ENCODE data around the gene TRIM24. TPM values are rescaled to one million over a fixed set of nuclear protein-coding genes. Genes with fewer than 3 reads are reported as not detected.
A peak's percentile ranks its signal among the peaks of the same experiment; 100 is the strongest.

TRIM24 gene
- polyA plus RNA-seq, 3 donors, result 3.5 to 8.9 (median 6.0) TPM

DNA sequence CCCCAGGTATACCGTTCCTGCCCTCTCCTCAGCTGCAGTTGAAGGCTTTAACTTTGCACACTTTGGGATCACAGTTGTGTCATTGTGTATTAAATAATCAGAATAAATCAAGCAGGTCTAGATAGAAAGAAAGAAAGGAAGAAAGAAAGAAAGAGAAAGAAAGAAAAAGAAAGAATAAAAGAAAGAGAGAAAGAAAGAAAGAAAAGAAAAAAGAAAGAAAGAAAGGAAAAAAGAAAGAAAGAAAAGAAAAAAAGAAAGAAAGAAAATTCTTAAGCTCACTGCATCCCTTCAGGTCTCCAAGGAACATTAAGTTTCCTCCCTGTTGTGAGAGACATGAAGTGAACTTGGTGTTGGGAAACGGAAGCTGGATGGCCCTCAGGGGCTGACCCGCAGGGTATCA, 17.2 kb upstream of the TRIM24 start:
- H3K4me2 ChIP-seq (replicated peaks; ENCODE audit: extremely low read depth, low read length, poor library complexity, severe bottlenecking), result no peak overlapping the region
- H2AFZ ChIP-seq (ENCODE audit: insufficient read depth, low read depth, low read length, poor library complexity, severe bottlenecking), result no peak overlapping the region
- H3K4me3 Mint-ChIP-seq, result no peak overlapping the region
- H3K27ac ChIP-seq (ENCODE audit: low read depth in 1 of 2, low read length in 2 of 2), result no peak overlapping the region
- no peak for DNase-seq
- no peaks in the 10 kb centered on the region for H3K27me3 ChIP-seq (ENCODE audit: control insufficient read depth in 2 of 2, insufficient read depth in 2 of 2, low read length in 2 of 2)
- H3K27ac Mint-ChIP-seq, result no peak overlapping the region
- no peaks in the 10 kb centered on the region for H4K20me1 ChIP-seq (ENCODE audit: insufficient read depth, low read length)
- no peak overlapping the region for H3K4me3 ChIP-seq (replicated peaks in 1 of 3; ENCODE audit: low read depth in 2 of 3, low read length in 3 of 3)
- H3K36me3 ChIP-seq (replicated peaks in 1 of 2; ENCODE audit: control insufficient read depth in 1 of 2, insufficient read depth in 2 of 2, low read length in 2 of 2), result no peaks in the 10 kb centered on the region
- H3K36me3 Mint-ChIP-seq, result no peaks in the 10 kb centered on the region
- peaks cover 26 to 53% (median 42%) of the 10 kb centered on the region in 7 donors for H3K9me3 Mint-ChIP-seq
- TF ChIP-seq, protein P1, sequence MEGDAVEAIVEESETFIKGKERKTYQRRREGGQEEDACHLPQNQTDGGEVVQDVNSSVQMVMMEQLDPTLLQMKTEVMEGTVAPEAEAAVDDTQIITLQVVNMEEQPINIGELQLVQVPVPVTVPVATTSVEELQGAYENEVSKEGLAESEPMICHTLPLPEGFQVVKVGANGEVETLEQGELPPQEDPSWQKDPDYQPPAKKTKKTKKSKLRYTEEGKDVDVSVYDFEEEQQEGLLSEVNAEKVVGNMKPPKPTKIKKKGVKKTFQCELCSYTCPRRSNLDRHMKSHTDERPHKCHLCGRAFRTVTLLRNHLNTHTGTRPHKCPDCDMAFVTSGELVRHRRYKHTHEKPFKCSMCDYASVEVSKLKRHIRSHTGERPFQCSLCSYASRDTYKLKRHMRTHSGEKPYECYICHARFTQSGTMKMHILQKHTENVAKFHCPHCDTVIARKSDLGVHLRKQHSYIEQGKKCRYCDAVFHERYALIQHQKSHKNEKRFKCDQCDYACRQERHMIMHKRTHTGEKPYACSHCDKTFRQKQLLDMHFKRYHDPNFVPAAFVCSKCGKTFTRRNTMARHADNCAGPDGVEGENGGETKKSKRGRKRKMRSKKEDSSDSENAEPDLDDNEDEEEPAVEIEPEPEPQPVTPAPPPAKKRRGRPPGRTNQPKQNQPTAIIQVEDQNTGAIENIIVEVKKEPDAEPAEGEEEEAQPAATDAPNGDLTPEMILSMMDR (IDR thresholded peaks at IDR 0.05), result no peak
- intact Hi-C loops (cut with micrococcal nuclease), result no loop called here
- H3K79me2 ChIP-seq (ENCODE audit: insufficient read depth, low read length), result no peaks in the 10 kb centered on the region
- H3K4me1 Mint-ChIP-seq, result no peaks in the 10 kb centered on the region
- H3K9me3 ChIP-seq (replicated peaks in 1 of 2; ENCODE audit: control insufficient read depth in 1 of 2, insufficient read depth in 1 of 2, low read length in 2 of 2), result peaks cover 26 to 29% of the 10 kb centered on the region in 2 donors
- H3K27me3 Mint-ChIP-seq (ENCODE audit: low read depth in 3 of 3), result no peaks in the 10 kb centered on the region
- no peak overlapping the region for H3K9ac ChIP-seq (ENCODE audit: insufficient read depth, low read length, poor library complexity, severe bottlenecking)
- H3K4me1 ChIP-seq (ENCODE audit: control insufficient read depth in 1 of 2, insufficient read depth in 2 of 2, low read length in 2 of 2), result no peaks in the 10 kb centered on the region
- 100% methylated on average over 2 of the region's 3 CpGs for WGBS (ENCODE audit: insufficient coverage)

GRCh38 chr7:138449580-138449979, 10.5 kb upstream of the TRIM24 start:
- Histone ChIP-seq H3K27ac (ENCODE audit: low read depth in 1 of 2, low read length in 2 of 2) (no peak overlapping the region), H3K4me3 (replicated peaks in 1 of 3; ENCODE audit: low read depth in 2 of 3, low read length in 3 of 3) (no peak overlapping the region), H3K4me2 (replicated peaks; ENCODE audit: extremely low read depth, low read length, poor library complexity, severe bottlenecking) (no peak overlapping the region), H3K36me3 (replicated peaks in 1 of 2; ENCODE audit: control insufficient read depth in 1 of 2, insufficient read depth in 2 of 2, low read length in 2 of 2) (no peaks in the 10 kb centered on the region), H3K27me3 (ENCODE audit: control insufficient read depth in 2 of 2, insufficient read depth in 2 of 2, low read length in 2 of 2) (no peaks in the 10 kb centered on the region), H3K9me3 (replicated peaks in 1 of 2; ENCODE audit: control insufficient read depth in 1 of 2, insufficient read depth in 1 of 2, low read length in 2 of 2) (no peaks in the 10 kb centered on the region), H2AFZ (ENCODE audit: insufficient read depth, low read depth, low read length, poor library complexity, severe bottlenecking) (no peak overlapping the region), H3K4me1 (ENCODE audit: control insufficient read depth in 1 of 2, insufficient read depth in 2 of 2, low read length in 2 of 2) (no peaks in the 10 kb centered on the region), H4K20me1 (ENCODE audit: insufficient read depth, low read length) (no peaks in the 10 kb centered on the region), H3K9ac (ENCODE audit: insufficient read depth, low read length, poor library complexity, severe bottlenecking) (no peak overlapping the region), H3K79me2 (ENCODE audit: insufficient read depth, low read length) (no peaks in the 10 kb centered on the region)
- Mint-ChIP-seq H3K27ac (peak overlapping the region in 1 of 7 donors; percentile 9), H3K27me3 (ENCODE audit: low read depth in 3 of 3) (peaks cover 0 to 2% (median 0%) of the 10 kb centered on the region in 3 donors), H3K4me3 (no peak overlapping the region), H3K9me3 (peaks cover 0 to 16% (median 9%) of the 10 kb centered on the region in 7 donors), H3K36me3 (no peaks in the 10 kb centered on the region), H3K4me1 (no peaks in the 10 kb centered on the region)
- 100% methylated on average over 2 of the region's 6 CpGs for WGBS (ENCODE audit: insufficient coverage)
- no peak for DNase-seq
- intact Hi-C loops (cut with micrococcal nuclease), result no loop called here
- TF ChIP-seq, protein P1 (IDR thresholded peaks at IDR 0.05), result peak; percentile 29

Measured in CD14-positive monocyte (primary cell).